HepG2 (cell line): ENCODE data around the gene RSPH10B. TPM values are rescaled to one million over a fixed set of nuclear protein-coding genes. Genes with fewer than 3 reads are reported as not detected.
"Not testable (repeated sequence)": the region's sequence is repeated elsewhere in the genome, so short reads cannot be mapped to it uniquely, and the experiment has no call there.

Experiments used
- ATAC-seq: fragments of 200-7000 bp; cut with Tn5 transposase; 3 replicates; pipeline ENCODE4 v1.9.1; 2020; ENCODE audit warnings: mild to moderate bottlenecking, moderate library complexity
- BruUV-seq: library from RNA; stranded (reverse); fragments of 400-500 nt; replicated peaks from 2 replicates; lab custom pipeline; 2021; lab: Mats Ljungman, UMichigan
- CTCF ChIA-PET: fragments of 300-600 bp; formaldehyde crosslinking; extraction: SDS; loops from one replicate; lab custom pipeline; 2021; ENCODE audit warnings: low total read pairs, inconsistent platforms, low intra/inter-chr PET ratio; lab: Yijun Ruan, JAX
- POLR2A ChIA-PET: fragments of 350-600 bp; sonication (Branson Sonifier 250); formaldehyde crosslinking; loops from one replicate; lab custom pipeline; 2020; ENCODE audit warnings: antibody characterized with exemption, inconsistent platforms; lab: Yijun Ruan, JAX
- DNase-seq: peaks from one replicate; pipeline ENCODE4 v3.0.0-alpha.2; 2015; ENCODE audit warnings: low spot score
- FAIRE-seq: peaks from 3 replicates; lab custom pipeline; 2011; peaks lifted over from hg19 to GRCh38; lab: Jason Lieb, UNC
- H2AFZ ChIP-seq: one replicate; pipeline ENCODE4 v1.6.1; 2011; ENCODE audit warnings: low read length, inconsistent platforms
- H3K27ac ChIP-seq: fragments of 300-600 bp; 3 replicates; pipeline ENCODE4 v1.8.0; 2011; ENCODE audit warnings: mixed run types, mild to moderate bottlenecking, mixed read lengths, low read length, inconsistent platforms; ENCODE audit not compliant: insufficient read depth; ENCODE audit errors: extremely low read length
- H3K27me3 ChIP-seq, 2 experiments: fragments of 200-600 bp in 1 of 2; 2 replicates in 1 of 2; 3 replicates in 1 of 2; pipeline versions ENCODE4 v1.6.0 to v1.8.0; 2011; ENCODE audit warnings: low read length in 2 of 2, mild to moderate bottlenecking in 2 of 2, moderate library complexity in 2 of 2, inconsistent platforms in 1 of 2; ENCODE audit not compliant: insufficient read depth in 2 of 2, control insufficient read depth in 1 of 2
- H3K36me3 ChIP-seq, 2 experiments: fragments of 200-600 bp in 1 of 2; replicated peaks in 1 of 2; 2 replicates in 1 of 2; 3 replicates in 1 of 2; pipeline versions ENCODE4 v1.5.1 to v1.8.0; 2011; ENCODE audit warnings: low read length in 2 of 2, inconsistent platforms in 1 of 2; ENCODE audit not compliant: insufficient read depth in 2 of 2, control insufficient read depth in 1 of 2
- H3K4me1 ChIP-seq: 2 replicates; pipeline ENCODE4 v1.5.1; 2012; ENCODE audit warnings: low read length, inconsistent platforms; ENCODE audit not compliant: insufficient read depth
- H3K4me2 ChIP-seq: 2 replicates; pipeline ENCODE4 v1.6.0; 2011; ENCODE audit warnings: low read depth, low read length, inconsistent platforms
- H3K4me3 ChIP-seq, 3 experiments: fragments of 200-600 bp in 1 of 3; sonication (generic), shearing (Covaris generic) in 1 of 3; replicated peaks in 1 of 3; 2 replicates each; pipeline ENCODE4 v1.5.1; 2011 to 2016; ENCODE audit warnings: low read length in 3 of 3, inconsistent platforms in 2 of 3, low read depth in 2 of 3, mild to moderate bottlenecking in 2 of 3, control low read depth in 1 of 3, mixed read lengths in 1 of 3; ENCODE audit not compliant: insufficient read depth in 1 of 3
- H3K79me2 ChIP-seq: one replicate; pipeline ENCODE4 v1.6.1; 2011; ENCODE audit warnings: low read length, inconsistent platforms; ENCODE audit not compliant: insufficient read depth
- H3K9ac ChIP-seq: 2 replicates; pipeline ENCODE4 v1.6.0; 2011; ENCODE audit warnings: mild to moderate bottlenecking, low read depth, low read length, inconsistent platforms; ENCODE audit not compliant: insufficient read depth
- H3K9me3 ChIP-seq: 2 replicates; pipeline ENCODE4 v1.5.1; 2012; ENCODE audit warnings: mild to moderate bottlenecking, low read length
- H4K20me1 ChIP-seq: 2 replicates; pipeline ENCODE4 v1.6.0; 2011; ENCODE audit warnings: inconsistent platforms, mild to moderate bottlenecking, low read length, moderate library complexity; ENCODE audit not compliant: insufficient read depth
- ZNF121 ChIP-seq: sonication (generic); formaldehyde crosslinking; IDR thresholded peaks from 2 replicates; pipeline ENCODE4 v1.5.0; 2020; ENCODE audit warnings: mild to moderate bottlenecking, missing genetic modification reagents
- WGBS: methylation state at CpG from one replicate; pipeline ENCODE4 v1.1.6; 2017; ENCODE audit warnings: low lambda C conversion rate; 5-methylcytosine and 5-hydroxymethylcytosine counted together
- in situ Hi-C: cut with HindIII; loops from 2 replicates; pipeline ENCODE4 v1.10.0; 2017; ENCODE audit warnings: low pct_unique_long_range_greater_than_20kb; ENCODE audit not compliant: extremely low pct_ligation_motif_present
- intact Hi-C: fragments of 100-400 bp; cut with micrococcal nuclease; formaldehyde crosslinking; loops from one replicate; pipeline ENCODE4 v1.10.0; 2022; ENCODE audit not compliant: unreplicated experiment
- polyA plus RNA-seq, 8 experiments: library from polyadenylated mRNA; depleted of rRNA in 3 of 8; stranded (reverse) in 7 of 8; unstranded in 1 of 8; fragments of >200 nt; fragmentation: Illumina TruSeq in 4 of 8; extraction: Trizol in 4 of 8; gene quantifications; 2 replicates each; pipeline versions ENCODE4 v1.2.1 to v1.2.3, GENCODE V29; 2011 to 2016; ENCODE audit warnings: low read depth in 4 of 8, missing spikeins in 1 of 8, mixed read lengths in 1 of 8; ENCODE audit not compliant: insufficient read depth in 1 of 8
- total RNA-seq, 5 experiments: library from RNA; depleted of rRNA; stranded (reverse); fragments of >200 nt; fragmentation: Illumina TruSeq; extraction: Trizol; gene quantifications; 2 replicates each; pipeline ENCODE4 v1.2.3, GENCODE V29; 2016; ENCODE audit warnings: low read depth in 1 of 5

The RSPH10B gene
- total and polyA plus RNA-seq, 2 of the 13 experiments (the other 11 are each of a cell fraction or from before 2014, with no cell fraction given), result not detected

- H3K36me3 ChIP-seq, H3K4me2 ChIP-seq, H3K27ac ChIP-seq, H4K20me1 ChIP-seq, POLR2A ChIA-PET, H3K9ac ChIP-seq, CTCF ChIA-PET, H3K27me3 ChIP-seq, H3K4me1 ChIP-seq, DNase-seq, BruUV-seq: not testable (repeated sequence)
- 2% methylated on average over 2 of the region's 2 CpGs for WGBS
- 0 out of 2 replicates have a peak, but pooled peaks have one; percentile 24 for TF ChIP-seq ZNF121 (CRISPR knock-in tag)
- TF ChIP-seq, all 625 proteins: peak for 1; not testable (repeated sequence) for 624
- H3K79me2 ChIP-seq, H3K9me3 ChIP-seq, H2AFZ ChIP-seq, FAIRE-seq, intact Hi-C loops, H3K4me3 ChIP-seq, in situ Hi-C loops, ATAC-seq: not testable (repeated sequence)
These were observed 80.2 kb downstream of the RSPH10B start for GRCh38 chr7:5890244-5890643.

DNA sequence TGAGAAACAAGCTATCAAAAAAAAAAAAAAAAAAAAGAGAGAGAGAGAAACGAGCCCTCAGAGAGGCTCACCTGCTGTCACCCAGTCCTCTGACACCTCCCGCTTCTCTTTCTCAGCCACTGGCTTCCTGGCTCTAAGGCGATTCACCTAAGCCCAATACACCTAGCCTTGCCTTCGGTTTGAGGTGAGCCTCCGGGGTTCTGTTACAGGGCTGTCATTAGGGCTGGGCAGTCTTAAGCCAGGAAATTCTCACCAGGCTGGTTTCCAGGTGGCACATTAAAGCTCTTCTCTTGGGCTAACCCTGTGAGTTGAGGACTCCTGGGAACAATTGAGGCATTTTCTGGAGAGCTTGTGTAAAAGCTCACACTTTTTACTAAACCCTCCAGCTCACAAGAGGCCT is 82.5 kb downstream of the RSPH10B start:
- CTCF ChIA-PET, DNase-seq, intact Hi-C loops, H3K27me3 ChIP-seq, BruUV-seq, H2AFZ ChIP-seq, H3K27ac ChIP-seq, POLR2A ChIA-PET, H3K36me3 ChIP-seq, H4K20me1 ChIP-seq, H3K4me2 ChIP-seq, H3K79me2 ChIP-seq, H3K4me3 ChIP-seq, FAIRE-seq, H3K9ac ChIP-seq, H3K4me1 ChIP-seq, ATAC-seq, H3K9me3 ChIP-seq, in situ Hi-C loops: not testable (repeated sequence)
- WGBS, result 64% methylated on average over 5 of the region's 5 CpGs

GRCh38 chr7:5884431-5884830 is 86.1 kb downstream of the RSPH10B start:
- DNase-seq, H3K9me3 ChIP-seq, H3K9ac ChIP-seq, intact Hi-C loops, in situ Hi-C loops, H2AFZ ChIP-seq, CTCF ChIA-PET, H4K20me1 ChIP-seq, ATAC-seq, H3K4me2 ChIP-seq, POLR2A ChIA-PET, H3K27me3 ChIP-seq, H3K27ac ChIP-seq, H3K4me1 ChIP-seq, H3K79me2 ChIP-seq, H3K36me3 ChIP-seq, H3K4me3 ChIP-seq, BruUV-seq, FAIRE-seq: not testable (repeated sequence)
- WGBS, result 57% methylated on average over 5 of the region's 5 CpGs

DNA sequence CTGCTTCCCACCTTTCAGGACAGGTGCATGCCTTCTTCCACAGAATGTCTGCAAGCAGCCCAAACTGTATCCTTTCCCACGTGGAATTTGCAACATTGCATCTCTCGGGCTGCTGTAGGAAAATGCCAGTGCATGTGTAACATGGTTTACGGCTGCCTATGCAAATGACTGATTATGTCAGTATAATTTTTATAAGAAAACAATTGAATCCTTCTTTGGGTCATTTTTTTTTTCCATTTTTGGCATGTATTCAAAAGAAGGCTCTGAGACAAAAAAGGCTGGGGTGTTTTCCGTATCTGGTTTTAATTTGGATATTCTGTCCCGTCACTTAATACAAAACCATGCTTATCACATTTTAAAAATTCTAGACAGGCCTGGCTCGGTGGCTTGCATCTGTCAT is 90.4 kb downstream of the RSPH10B start:
- H3K9ac ChIP-seq, result not testable (repeated sequence)

More for the DNA sequence above, 90.4 kb downstream of the RSPH10B start:
- H3K27me3 ChIP-seq, H3K36me3 ChIP-seq, CTCF ChIA-PET, FAIRE-seq, intact Hi-C loops, H3K79me2 ChIP-seq, BruUV-seq, DNase-seq, H4K20me1 ChIP-seq, H2AFZ ChIP-seq, POLR2A ChIA-PET, H3K4me2 ChIP-seq, H3K9me3 ChIP-seq, ATAC-seq, in situ Hi-C loops, H3K4me1 ChIP-seq, H3K4me3 ChIP-seq, H3K27ac ChIP-seq: not testable (repeated sequence)
- 40% methylated on average over 6 of the region's 6 CpGs for WGBS
